HL-60/S4 treated with retinoic acid at 250 ng/mL for 4 days and 3 days (cell line): Measurements from ENCODE around the gene SLC5A5.
"Not testable (repeated sequence)": the region's sequence is repeated elsewhere in the genome, so short reads cannot be mapped to it uniquely, and the experiment has no call there.

Source experiments
- in situ Hi-C: fragments of 300-500 bp; cut with MboI; formaldehyde crosslinking; loops from 2 replicates; pipeline ENCODE4 v1.7.0; 2022; ENCODE audit warnings: low sequenced_read_pairs

Gene SLC5A5

GRCh38 chr19:17869114-17869608 lies 2.6 kb upstream of the SLC5A5 start:
- in situ Hi-C loops: no loop called here

- in situ Hi-C loops: no loop called here
Measured at GRCh38 chr19:17871032-17871877, 490 bp upstream of the SLC5A5 start.

GRCh38 chr19:17872251-17873001 lies 681 bp downstream of the SLC5A5 start:
- in situ Hi-C loops: no loop called here

GRCh38 chr19:17873786-17874757 lies 2.3 kb downstream of the SLC5A5 start:
- in situ Hi-C loops: no loop called here

GRCh38 chr19:17874758-17875135 lies 3.0 kb downstream of the SLC5A5 start:
- in situ Hi-C loops: no loop called here

- in situ Hi-C loops: no loop called here
Measured at GRCh38 chr19:17877696-17878095, 6.0 kb downstream of the SLC5A5 start.

GRCh38 chr19:17879466-17879865 lies 7.7 kb downstream of the SLC5A5 start:
- in situ Hi-C loops: no loop called here

GRCh38 chr19:17881701-17882100 lies 10.0 kb downstream of the SLC5A5 start:
- in situ Hi-C loops: no loop called here

GRCh38 chr19:17883627-17884410 lies 12.1 kb downstream of the SLC5A5 start:
- in situ Hi-C loops: no loop called here

GRCh38 chr19:17886515-17886914 lies 14.8 kb downstream of the SLC5A5 start:
- in situ Hi-C loops: no loop called here

GRCh38 chr19:17887221-17887620 lies 15.5 kb downstream of the SLC5A5 start:
- in situ Hi-C loops: not testable (repeated sequence)

- in situ Hi-C loops: no loop called here
Measured at GRCh38 chr19:17888260-17888659, 16.5 kb downstream of the SLC5A5 start.

- in situ Hi-C loops: no loop called here
Measured at GRCh38 chr19:17889609-17890214, 18.0 kb downstream of the SLC5A5 start.

- in situ Hi-C loops: no loop called here
Measured at GRCh38 chr19:17893766-17894165, 22.0 kb downstream of the SLC5A5 start.

- in situ Hi-C loops: no loop called here
Measured at GRCh38 chr19:17902701-17903100, 31.0 kb downstream of the SLC5A5 start.

- in situ Hi-C loops: no loop called here
Measured at GRCh38 chr19:17908244-17908643, 36.5 kb downstream of the SLC5A5 start.

- in situ Hi-C loops: no loop called here
Measured at GRCh38 chr19:17909003-17909732, 37.4 kb downstream of the SLC5A5 start.

- in situ Hi-C loops: no loop called here
Measured at GRCh38 chr19:17910791-17911360, 39.1 kb downstream of the SLC5A5 start.
